ENCODE data around the gene AFAP1L2. TPM values are rescaled to one million over a fixed set of nuclear protein-coding genes. Genes with fewer than 3 reads are reported as not detected.

AFAP1L2 gene
- total RNA-seq, 3 donors from 2014 or later, result 4.2 to 43.9 (median 20.0) TPM

DNA sequence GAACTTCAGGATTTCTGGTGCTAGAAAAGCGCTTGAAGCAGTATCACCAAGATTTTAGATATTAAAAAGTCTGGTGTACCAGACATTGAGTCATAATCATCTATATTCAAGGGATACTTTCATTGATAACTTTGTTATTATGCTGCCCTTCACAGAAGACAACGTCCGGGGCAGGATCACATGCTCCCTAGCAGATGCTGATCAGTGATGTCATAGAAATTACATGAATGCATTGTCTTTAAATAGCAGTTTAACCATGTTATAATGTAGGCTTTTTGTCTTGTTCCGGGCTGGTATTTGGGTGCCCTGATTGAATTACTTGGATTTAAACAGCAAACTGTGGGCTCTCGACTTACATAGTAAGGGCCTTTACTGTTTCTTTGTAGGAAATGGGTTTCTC lies 111.2 kb downstream of the AFAP1L2 start:
- no peak for DNase-seq (ENCODE audit: low spot score in 2 of 2)
- intact Hi-C loops (cut with DNase I; ENCODE audit: low total_unique reads), result no loop called here
- H3K27me3 ChIP-seq, result no peaks in the 10 kb centered on the region
- no peak overlapping the region for H3K27ac ChIP-seq
- TF ChIP-seq, protein P1, sequence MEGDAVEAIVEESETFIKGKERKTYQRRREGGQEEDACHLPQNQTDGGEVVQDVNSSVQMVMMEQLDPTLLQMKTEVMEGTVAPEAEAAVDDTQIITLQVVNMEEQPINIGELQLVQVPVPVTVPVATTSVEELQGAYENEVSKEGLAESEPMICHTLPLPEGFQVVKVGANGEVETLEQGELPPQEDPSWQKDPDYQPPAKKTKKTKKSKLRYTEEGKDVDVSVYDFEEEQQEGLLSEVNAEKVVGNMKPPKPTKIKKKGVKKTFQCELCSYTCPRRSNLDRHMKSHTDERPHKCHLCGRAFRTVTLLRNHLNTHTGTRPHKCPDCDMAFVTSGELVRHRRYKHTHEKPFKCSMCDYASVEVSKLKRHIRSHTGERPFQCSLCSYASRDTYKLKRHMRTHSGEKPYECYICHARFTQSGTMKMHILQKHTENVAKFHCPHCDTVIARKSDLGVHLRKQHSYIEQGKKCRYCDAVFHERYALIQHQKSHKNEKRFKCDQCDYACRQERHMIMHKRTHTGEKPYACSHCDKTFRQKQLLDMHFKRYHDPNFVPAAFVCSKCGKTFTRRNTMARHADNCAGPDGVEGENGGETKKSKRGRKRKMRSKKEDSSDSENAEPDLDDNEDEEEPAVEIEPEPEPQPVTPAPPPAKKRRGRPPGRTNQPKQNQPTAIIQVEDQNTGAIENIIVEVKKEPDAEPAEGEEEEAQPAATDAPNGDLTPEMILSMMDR (IDR thresholded peaks at IDR 0.05), result no peak
- TF ChIP-seq POLR2AphosphoS5 (IDR thresholded peaks at IDR 0.05) (no peak), POLR2A (IDR thresholded peaks at IDR 0.05) (no peak)
- no peak overlapping the region for H3K4me3 ChIP-seq
- H3K9me3 ChIP-seq, result peaks cover 16 to 17% of the 10 kb centered on the region in 2 donors
- H3K4me1 ChIP-seq, result no peaks in the 10 kb centered on the region
- peaks cover 30% of the 10 kb centered on the region for H3K36me3 ChIP-seq

DNA sequence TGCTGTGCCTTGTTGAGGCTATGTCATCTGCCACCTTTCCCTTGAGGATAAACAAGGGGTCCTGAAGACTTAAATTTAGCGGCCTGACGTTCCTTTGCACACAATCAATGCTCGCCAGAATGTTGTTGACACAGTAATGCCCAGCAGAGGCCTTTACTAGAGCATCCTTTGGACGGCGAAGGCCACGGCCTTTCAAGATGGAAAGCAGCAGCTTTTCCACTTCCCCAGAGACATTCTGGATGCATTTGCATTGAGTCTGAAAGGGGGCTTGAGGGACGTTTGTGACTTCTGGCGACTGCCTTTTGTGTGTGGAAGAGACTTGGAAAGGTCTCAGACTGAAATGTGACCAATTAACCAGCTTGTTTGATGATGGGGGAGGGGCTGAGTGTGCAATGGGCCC lies 112.8 kb downstream of the AFAP1L2 start:
- DNase-seq (ENCODE audit: low spot score in 2 of 2), result no peak
- H3K4me1 ChIP-seq, result no peaks in the 10 kb centered on the region
- H3K27ac ChIP-seq, result no peak overlapping the region
- no peak overlapping the region for H3K4me3 ChIP-seq
- H3K27me3 ChIP-seq, result no peaks in the 10 kb centered on the region
- TF ChIP-seq POLR2A (IDR thresholded peaks at IDR 0.05) (no peak), POLR2AphosphoS5 (IDR thresholded peaks at IDR 0.05) (no peak)
- TF ChIP-seq, protein P1 (IDR thresholded peaks at IDR 0.05), result no peak
- peaks cover 12 to 15% of the 10 kb centered on the region in 2 donors for H3K9me3 ChIP-seq
- peaks cover 16% of the 10 kb centered on the region for H3K36me3 ChIP-seq
- intact Hi-C loops (cut with DNase I; ENCODE audit: low total_unique reads), result no loop called here

DNA sequence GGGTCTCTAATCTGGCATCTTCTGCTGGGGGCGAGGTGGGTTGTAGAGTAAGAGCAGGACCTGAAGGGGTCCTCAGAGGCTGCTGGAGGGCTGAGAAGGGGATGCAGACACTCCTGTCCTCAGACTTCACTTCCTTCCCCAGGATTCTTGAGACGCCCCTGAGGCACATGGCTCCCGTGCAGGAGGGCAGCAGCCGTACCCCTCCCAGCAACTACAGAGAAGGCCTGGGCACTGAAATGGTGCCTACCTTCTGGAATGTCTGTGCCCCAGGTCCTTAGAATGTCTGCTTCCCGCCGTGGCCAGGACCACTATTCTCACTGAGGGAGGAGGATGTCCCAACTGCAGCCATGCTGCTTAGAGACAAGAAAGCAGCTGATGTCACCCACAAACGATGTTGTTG lies 113.2 kb downstream of the AFAP1L2 start:
- DNase-seq (ENCODE audit: low spot score in 2 of 2), result no peak
- peaks cover 12% of the 10 kb centered on the region for H3K36me3 ChIP-seq
- H3K27ac ChIP-seq, result no peak overlapping the region
- no peaks in the 10 kb centered on the region for H3K4me1 ChIP-seq
- no peak overlapping the region for H3K4me3 ChIP-seq
- H3K27me3 ChIP-seq, result no peaks in the 10 kb centered on the region
- peaks cover 9 to 10% of the 10 kb centered on the region in 2 donors for H3K9me3 ChIP-seq
- TF ChIP-seq POLR2A (IDR thresholded peaks at IDR 0.05) (no peak), POLR2AphosphoS5 (IDR thresholded peaks at IDR 0.05) (no peak)
- intact Hi-C loops (cut with DNase I; ENCODE audit: low total_unique reads), result no loop called here

DNA sequence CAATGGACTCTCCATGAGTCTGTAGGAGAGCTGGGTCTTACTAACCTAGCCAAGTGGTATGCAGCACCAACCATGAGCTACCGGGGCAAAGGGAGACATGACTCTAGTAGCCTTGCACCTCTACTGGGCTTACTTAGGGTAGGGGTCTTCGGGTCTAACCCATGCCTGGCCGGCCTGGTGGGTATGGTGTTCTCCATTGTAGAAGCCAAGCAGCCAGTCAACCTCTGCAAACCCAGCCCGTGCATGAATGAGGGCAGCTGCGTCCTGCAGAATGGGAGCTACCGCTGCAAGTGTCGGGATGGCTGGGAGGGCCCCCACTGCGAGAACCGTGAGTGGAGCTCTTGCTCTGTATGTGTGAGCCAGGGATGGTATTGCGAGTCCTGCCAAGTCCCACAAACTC lies 114.3 kb downstream of the AFAP1L2 start:
- DNase-seq (ENCODE audit: low spot score in 2 of 2), result no peak
- H3K9me3 ChIP-seq, result peaks cover 0 to under 1% of the 10 kb centered on the region in 2 donors
- no peaks in the 10 kb centered on the region for H3K4me1 ChIP-seq
- TF ChIP-seq POLR2AphosphoS5 (IDR thresholded peaks at IDR 0.05) (no peak), POLR2A (IDR thresholded peaks at IDR 0.05) (no peak)
- TF ChIP-seq, protein P1 (IDR thresholded peaks at IDR 0.05), result no peak
- H3K27ac ChIP-seq, result no peak overlapping the region
- intact Hi-C loops (cut with DNase I; ENCODE audit: low total_unique reads), result no loop called here
- peaks cover 1% of the 10 kb centered on the region for H3K36me3 ChIP-seq
- H3K27me3 ChIP-seq, result no peaks in the 10 kb centered on the region
- no peak overlapping the region for H3K4me3 ChIP-seq

DNA sequence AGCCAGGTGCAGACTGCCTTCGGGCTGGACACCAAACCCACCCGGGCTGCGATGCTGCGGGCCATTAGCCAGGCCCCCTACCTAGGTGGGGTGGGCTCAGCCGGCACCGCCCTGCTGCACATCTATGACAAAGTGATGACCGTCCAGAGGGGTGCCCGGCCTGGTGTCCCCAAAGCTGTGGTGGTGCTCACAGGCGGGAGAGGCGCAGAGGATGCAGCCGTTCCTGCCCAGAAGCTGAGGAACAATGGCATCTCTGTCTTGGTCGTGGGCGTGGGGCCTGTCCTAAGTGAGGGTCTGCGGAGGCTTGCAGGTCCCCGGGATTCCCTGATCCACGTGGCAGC lies 115.2 kb downstream of the AFAP1L2 start:
- no peak overlapping the region for H3K27ac ChIP-seq
- TF ChIP-seq, protein P1 (IDR thresholded peaks at IDR 0.05), result no peak
- TF ChIP-seq POLR2AphosphoS5 (IDR thresholded peaks at IDR 0.05) (no peak), POLR2A (IDR thresholded peaks at IDR 0.05) (no peak)
- H3K9me3 ChIP-seq, result no peaks in the 10 kb centered on the region
- no peaks in the 10 kb centered on the region for H3K27me3 ChIP-seq
- H3K4me3 ChIP-seq, result no peak overlapping the region
- no peaks in the 10 kb centered on the region for H3K4me1 ChIP-seq
- no peaks in the 10 kb centered on the region for H3K36me3 ChIP-seq
- DNase-seq (ENCODE audit: low spot score in 2 of 2), result no peak
- intact Hi-C loops (cut with DNase I; ENCODE audit: low total_unique reads), result no loop called here
